Neural crest cell (in vitro differentiated cells): Measurements from ENCODE around the gene PPP1R16B. TPM values are rescaled to one million over a fixed set of nuclear protein-coding genes. Genes with fewer than 3 reads are reported as not detected.

Source experiments
- DNase-seq: peaks from one replicate; pipeline ENCODE4 v3.0.0; 2021; ENCODE audit warnings: low read depth, mixed read lengths, low spot score
- H3K27ac Mint-ChIP-seq: one replicate; pipeline ENCODE4 v1.8.0; 2021; ENCODE audit warnings: mild to moderate bottlenecking, mixed read lengths; ENCODE audit not compliant: unreplicated experiment
- H3K27me3 Mint-ChIP-seq: 2 replicates; pipeline ENCODE4 v1.8.0; 2021; ENCODE audit warnings: low read depth, mild to moderate bottlenecking, mixed read lengths
- H3K36me3 Mint-ChIP-seq: 2 replicates; pipeline ENCODE4 v1.8.0; 2021; ENCODE audit warnings: low read depth, mild to moderate bottlenecking, mixed read lengths
- H3K4me1 Mint-ChIP-seq: 2 replicates; pipeline ENCODE4 v1.8.0; 2021; ENCODE audit warnings: mixed read lengths
- H3K4me3 Mint-ChIP-seq: one replicate; pipeline ENCODE4 v1.8.0; 2021; ENCODE audit warnings: mild to moderate bottlenecking, mixed read lengths
- H3K9me3 Mint-ChIP-seq: 2 replicates; pipeline ENCODE4 v1.8.0; 2021; ENCODE audit warnings: mixed read lengths
- CTCF ChIP-seq: fragments of 200-600 bp; sonication (generic); conservative IDR thresholded peaks from 2 replicates; pipeline ENCODE4 v1.5.0; 2021; ENCODE audit warnings: antibody characterized with exemption, mild to moderate bottlenecking
- long read RNA-seq: library from polyadenylated mRNA; unstranded; transcript quantifications from one replicate; pipeline ENCODE4 v2.0.0, GENCODE V29; 2020
- total RNA-seq: library from RNA; stranded (reverse); gene quantifications from 2 replicates; pipeline ENCODE4 v1.2.1, GENCODE V29; 2021

Gene PPP1R16B
- total RNA-seq, result 0.30 and 0.57 TPM in 2 replicates
- long read RNA-seq, partial matches to known transcripts, result 0 of 1 reads
- long read RNA-seq, other reads (novel, unspliced or antisense), result 1 of 1 reads

- H3K36me3 Mint-ChIP-seq, result no peaks in the 10 kb centered on the region
- no peak for TF ChIP-seq CTCF
- peak within 1 kb of the TSS; percentile 70 for H3K27ac Mint-ChIP-seq
- peaks cover 47% of the 10 kb centered on the region for H3K27me3 Mint-ChIP-seq
- peak; percentile 54 for DNase-seq
- H3K4me3 Mint-ChIP-seq, result peak within 1 kb of the TSS; percentile 87
- H3K4me1 Mint-ChIP-seq, result peaks cover 27% of the 10 kb centered on the region
- H3K9me3 Mint-ChIP-seq, result no peaks in the 10 kb centered on the region
Measured at GRCh38 chr20:38805502-38805957, at the start of gene PPP1R16B. Gene PPP1R16B (plus strand): TSS chr20:38805697. CDS start chr20:38835926, 30,229 bp downstream.

DNA sequence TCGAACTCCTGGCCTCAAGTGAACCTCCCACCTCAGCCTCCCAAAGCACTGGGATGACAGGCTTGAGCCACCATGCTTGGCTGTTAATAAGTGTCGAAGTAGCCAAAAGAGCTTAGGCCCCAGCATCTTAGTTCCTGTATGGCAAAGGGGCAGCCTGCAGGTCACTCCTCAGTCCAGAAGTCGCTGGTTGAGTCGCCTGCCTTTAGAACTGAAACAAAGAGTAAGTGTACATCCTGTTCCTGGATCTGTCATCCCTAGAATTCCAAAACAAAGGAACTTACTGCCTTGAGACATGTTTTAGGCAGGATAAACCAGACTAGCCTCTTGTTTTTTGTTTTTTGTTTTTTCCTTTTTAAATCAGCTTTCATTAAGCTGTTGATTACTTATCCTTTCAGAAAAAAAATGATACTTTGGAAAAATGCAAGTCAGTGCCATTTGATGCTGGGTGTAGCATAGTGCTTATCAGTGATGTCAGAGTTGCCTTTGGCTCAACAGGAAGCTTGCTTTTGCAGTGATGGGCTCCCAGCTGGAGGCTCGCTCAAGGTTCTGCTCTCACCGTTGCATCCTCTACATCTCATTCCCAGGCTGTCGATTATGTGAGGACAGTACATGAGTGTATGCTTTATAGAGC, 48.2 kb upstream of the PPP1R16B start:
- Mint-ChIP-seq H3K4me1 (no peaks in the 10 kb centered on the region), H3K27ac (no peak overlapping the region), H3K36me3 (peaks cover 21% of the 10 kb centered on the region), H3K9me3 (no peaks in the 10 kb centered on the region), H3K27me3 (no peaks in the 10 kb centered on the region), H3K4me3 (no peak overlapping the region)
- no peak for DNase-seq
- no peak for TF ChIP-seq CTCF

GRCh38 chr20:38759106-38759505, 46.4 kb upstream of the PPP1R16B start:
- Mint-ChIP-seq H3K4me3 (no peak overlapping the region), H3K9me3 (no peaks in the 10 kb centered on the region), H3K27me3 (no peaks in the 10 kb centered on the region), H3K4me1 (no peaks in the 10 kb centered on the region), H3K36me3 (peaks cover 24% of the 10 kb centered on the region), H3K27ac (no peak overlapping the region)
- DNase-seq, result no peak
- no peak for TF ChIP-seq CTCF

GRCh38 chr20:38760978-38761377, 44.5 kb upstream of the PPP1R16B start:
- no peak overlapping the region for H3K27ac Mint-ChIP-seq
- no peak overlapping the region for H3K4me3 Mint-ChIP-seq
- no peaks in the 10 kb centered on the region for H3K9me3 Mint-ChIP-seq
- peaks cover 21% of the 10 kb centered on the region for H3K36me3 Mint-ChIP-seq
- no peak for DNase-seq
- TF ChIP-seq CTCF, result no peak
- no peaks in the 10 kb centered on the region for H3K27me3 Mint-ChIP-seq
- no peaks in the 10 kb centered on the region for H3K4me1 Mint-ChIP-seq

GRCh38 chr20:38762174-38762573, 43.3 kb upstream of the PPP1R16B start:
- DNase-seq, result no peak
- Mint-ChIP-seq H3K4me3 (no peak overlapping the region), H3K4me1 (no peaks in the 10 kb centered on the region), H3K9me3 (no peaks in the 10 kb centered on the region), H3K27ac (no peak overlapping the region), H3K36me3 (peaks cover 18% of the 10 kb centered on the region), H3K27me3 (no peaks in the 10 kb centered on the region)
- no peak for TF ChIP-seq CTCF
